Activated T-cell treated with anti-CD3 and anti-CD28 coated beads, Interleukin-2, amount 50 U/mL, for 72 hours (primary cell): ENCODE data around the gene NAALADL2. TPM values are rescaled to one million over a fixed set of nuclear protein-coding genes. Genes with fewer than 3 reads are reported as not detected.
"Not testable (repeated sequence)": the region's sequence is repeated elsewhere in the genome, so short reads cannot be mapped to it uniquely, and the experiment has no call there.

Experiments
- ATAC-seq, 2 donors: fragments of 150-1000 bp; cut with Tn5 transposase; replicated peaks in 1 of 2; 2 replicates each; pipeline ENCODE4 v1.10.0; 2021; ENCODE audit warnings: moderate library complexity in 2 of 2, mild to moderate bottlenecking in 1 of 2
- DNase-seq, 2 donors: peaks; one replicate each; pipeline ENCODE4 v3.0.0; 2021 to 2022; ENCODE audit warnings: mixed read lengths in 1 of 2
- H3K27ac Mint-ChIP-seq: one replicate; pipeline ENCODE4 v1.8.0; 2022; ENCODE audit warnings: mild to moderate bottlenecking, moderate library complexity, mixed read lengths
- H3K27me3 Mint-ChIP-seq: one replicate; pipeline ENCODE4 v1.8.0; 2022; ENCODE audit warnings: low read depth, mixed read lengths
- H3K36me3 Mint-ChIP-seq, 2 donors: one replicate each; pipeline ENCODE4 v1.8.0; 2022; ENCODE audit warnings: mixed read lengths in 2 of 2, mild to moderate bottlenecking in 1 of 2; ENCODE audit not compliant: insufficient read depth in 2 of 2
- H3K4me1 Mint-ChIP-seq: one replicate; pipeline ENCODE4 v1.8.0; 2022; ENCODE audit warnings: low read depth, mixed read lengths
- H3K4me3 Mint-ChIP-seq, 2 donors: one replicate each; pipeline ENCODE4 v1.8.0; 2022; ENCODE audit warnings: mild to moderate bottlenecking in 2 of 2, mixed read lengths in 2 of 2, moderate library complexity in 2 of 2
- H3K9me3 Mint-ChIP-seq, 2 donors: one replicate each; pipeline ENCODE4 v1.8.0; 2022; ENCODE audit warnings: mixed read lengths in 2 of 2
- total RNA-seq, 2 donors: library from RNA; stranded (reverse); gene quantifications; one replicate each; pipeline ENCODE4 v1.2.3, GENCODE V29; 2022

Gene NAALADL2
- total RNA-seq, 2 donors from 2014 or later: 0.58 TPM; not detected in 1

GRCh38 chr3:175070946-175071345, 211.8 kb downstream of the NAALADL2 start:
- no peaks in the 10 kb centered on the region for H3K4me1 Mint-ChIP-seq
- no peak for ATAC-seq

GRCh38 chr3:175073219-175073905, 214.2 kb downstream of the NAALADL2 start:
- Mint-ChIP-seq H3K4me1 (no peaks in the 10 kb centered on the region), H3K27me3 (no peaks in the 10 kb centered on the region), H3K36me3 (no peaks in the 10 kb centered on the region)

More at GRCh38 chr3:175070946-175071345, 211.8 kb downstream of the NAALADL2 start:
- H3K27me3 Mint-ChIP-seq: no peaks in the 10 kb centered on the region
- H3K36me3 Mint-ChIP-seq: no peaks in the 10 kb centered on the region
- H3K4me3 Mint-ChIP-seq: no peak overlapping the region
- H3K27ac Mint-ChIP-seq: no peak overlapping the region
- no peak for DNase-seq
- H3K9me3 Mint-ChIP-seq: peaks cover 0 to 4% of the 10 kb centered on the region in 2 donors

GRCh38 chr3:175075269-175075668, 216.1 kb downstream of the NAALADL2 start:
- H3K27me3 Mint-ChIP-seq: no peaks in the 10 kb centered on the region
- ATAC-seq: no peak
- H3K27ac Mint-ChIP-seq: no peak overlapping the region
- DNase-seq: no peak
- H3K36me3 Mint-ChIP-seq: no peaks in the 10 kb centered on the region
- H3K9me3 Mint-ChIP-seq: no peaks in the 10 kb centered on the region
- no peak overlapping the region for H3K4me3 Mint-ChIP-seq
- H3K4me1 Mint-ChIP-seq: no peaks in the 10 kb centered on the region

More at GRCh38 chr3:175073219-175073905, 214.2 kb downstream of the NAALADL2 start:
- ATAC-seq: no peak
- Mint-ChIP-seq H3K4me3 (no peak overlapping the region), H3K27ac (no peak overlapping the region), H3K9me3 (no peaks in the 10 kb centered on the region)
- DNase-seq: no peak

GRCh38 chr3:175077216-175077615, 218.1 kb downstream of the NAALADL2 start:
- DNase-seq (no peak), ATAC-seq (no peak)
- Mint-ChIP-seq H3K4me3 (no peak overlapping the region), H3K9me3 (peaks cover 0 to 2% of the 10 kb centered on the region in 2 donors), H3K27ac (no peak overlapping the region), H3K27me3 (no peaks in the 10 kb centered on the region), H3K36me3 (no peaks in the 10 kb centered on the region), H3K4me1 (no peaks in the 10 kb centered on the region)

GRCh38 chr3:175082631-175083030, 223.5 kb downstream of the NAALADL2 start:
- Mint-ChIP-seq H3K36me3 (no peaks in the 10 kb centered on the region), H3K4me1 (no peaks in the 10 kb centered on the region), H3K4me3 (no peak overlapping the region), H3K27me3 (no peaks in the 10 kb centered on the region), H3K27ac (no peak overlapping the region), H3K9me3 (peaks cover 0 to 2% of the 10 kb centered on the region in 2 donors)
- ATAC-seq (no peak), DNase-seq (no peak)

GRCh38 chr3:175087128-175087527, 228.0 kb downstream of the NAALADL2 start:
- DNase-seq, H3K9me3 Mint-ChIP-seq, H3K27ac Mint-ChIP-seq, H3K36me3 Mint-ChIP-seq, H3K27me3 Mint-ChIP-seq, H3K4me3 Mint-ChIP-seq, H3K4me1 Mint-ChIP-seq, ATAC-seq: not testable (repeated sequence)

GRCh38 chr3:175088766-175089380, 229.7 kb downstream of the NAALADL2 start:
- no peaks in the 10 kb centered on the region for H3K36me3 Mint-ChIP-seq
- DNase-seq: no peak
- no peak overlapping the region for H3K27ac Mint-ChIP-seq
- H3K4me1 Mint-ChIP-seq: no peaks in the 10 kb centered on the region
- no peak overlapping the region for H3K4me3 Mint-ChIP-seq
- no peak for ATAC-seq
- H3K9me3 Mint-ChIP-seq: peaks cover 0 to 2% of the 10 kb centered on the region in 2 donors
- H3K27me3 Mint-ChIP-seq: no peaks in the 10 kb centered on the region

- Mint-ChIP-seq H3K4me3 (no peak overlapping the region), H3K9me3 (peaks cover 1 to 2% of the 10 kb centered on the region in 2 donors), H3K27me3 (no peaks in the 10 kb centered on the region), H3K27ac (no peak overlapping the region), H3K36me3 (no peaks in the 10 kb centered on the region), H3K4me1 (no peaks in the 10 kb centered on the region)
- ATAC-seq (no peak), DNase-seq (no peak)
Observed at GRCh38 chr3:175091426-175092114, 232.4 kb downstream of the NAALADL2 start.

GRCh38 chr3:175093748-175094147, 234.6 kb downstream of the NAALADL2 start:
- Mint-ChIP-seq H3K27me3 (no peaks in the 10 kb centered on the region), H3K9me3 (peaks cover 1 to 2% of the 10 kb centered on the region in 2 donors), H3K4me3 (no peak overlapping the region), H3K4me1 (no peaks in the 10 kb centered on the region), H3K36me3 (no peaks in the 10 kb centered on the region), H3K27ac (no peak overlapping the region)
- DNase-seq (no peak), ATAC-seq (no peak)

- no peak overlapping the region for H3K4me3 Mint-ChIP-seq
- H3K27me3 Mint-ChIP-seq: no peaks in the 10 kb centered on the region
- ATAC-seq (no peak), DNase-seq (no peak)
- H3K4me1 Mint-ChIP-seq: no peaks in the 10 kb centered on the region
- no peaks in the 10 kb centered on the region for H3K36me3 Mint-ChIP-seq
- H3K27ac Mint-ChIP-seq: no peak overlapping the region
- H3K9me3 Mint-ChIP-seq: peaks cover 1 to 2% of the 10 kb centered on the region in 2 donors
Observed at GRCh38 chr3:175094344-175094743, 235.2 kb downstream of the NAALADL2 start.

- no peaks in the 10 kb centered on the region for H3K27me3 Mint-ChIP-seq
Observed at GRCh38 chr3:175098644-175099043, 239.5 kb downstream of the NAALADL2 start.

GRCh38 chr3:175102161-175102560, 243.0 kb downstream of the NAALADL2 start:
- Mint-ChIP-seq H3K9me3 (peaks cover 0 to 2% of the 10 kb centered on the region in 2 donors), H3K4me3 (no peak overlapping the region), H3K27me3 (no peaks in the 10 kb centered on the region), H3K4me1 (no peaks in the 10 kb centered on the region), H3K27ac (no peak overlapping the region), H3K36me3 (no peaks in the 10 kb centered on the region)
- ATAC-seq: no peak
- DNase-seq: no peak

More at GRCh38 chr3:175098644-175099043, 239.5 kb downstream of the NAALADL2 start:
- DNase-seq (no peak), ATAC-seq (no peak)
- Mint-ChIP-seq H3K4me1 (no peaks in the 10 kb centered on the region), H3K36me3 (no peaks in the 10 kb centered on the region), H3K9me3 (peaks cover 0 to 1% of the 10 kb centered on the region in 2 donors), H3K27ac (no peak overlapping the region), H3K4me3 (no peak overlapping the region)

- Mint-ChIP-seq H3K27ac (no peak overlapping the region), H3K4me3 (no peak overlapping the region), H3K9me3 (peaks cover 0 to 2% of the 10 kb centered on the region in 2 donors), H3K4me1 (no peaks in the 10 kb centered on the region), H3K36me3 (no peaks in the 10 kb centered on the region), H3K27me3 (no peaks in the 10 kb centered on the region)
- ATAC-seq: no peak
- DNase-seq: no peak
Observed at GRCh38 chr3:175103298-175103697, 244.2 kb downstream of the NAALADL2 start.
